Panc1 (cell line): ENCODE measurements around the gene PPIL6. TPM values are rescaled to one million over a fixed set of nuclear protein-coding genes. Genes with fewer than 3 reads are reported as not detected.

Experiments
- ATAC-seq: fragments of 200-7000 bp; cut with Tn5 transposase; 2 replicates; pipeline ENCODE4 v1.9.1; 2020; ENCODE audit warnings: mild to moderate bottlenecking, moderate library complexity
- BruUV-seq: library from RNA; stranded (reverse); fragments of 400-500 nt; replicated peaks from 2 replicates; lab custom pipeline; 2021; lab: Mats Ljungman, UMichigan
- CTCF ChIA-PET: fragments of 300-600 bp; sonication (Branson Sonifier 250); formaldehyde crosslinking; loops from one replicate; lab custom pipeline; 2022; ENCODE audit warnings: antibody characterized with exemption; lab: Charles Lee
- POLR2A ChIA-PET: fragments of 300-600 bp; sonication (Branson Sonifier 250); formaldehyde crosslinking; loops from one replicate; lab custom pipeline; 2022; ENCODE audit warnings: antibody characterized with exemption; lab: Charles Lee
- DNase-seq: peaks from one replicate; pipeline ENCODE4 v3.0.0-alpha.2; 2010; ENCODE audit warnings: low read depth, low spot score
- H3K27ac ChIP-seq: 2 replicates; pipeline ENCODE4 v1.5.1; 2011; ENCODE audit warnings: mild to moderate bottlenecking, low read length, inconsistent platforms
- H3K27me3 ChIP-seq: fragments of 200-500 bp; sonication (Bioruptor generic); 2 replicates; pipeline ENCODE4 v1.6.0; 2014; ENCODE audit warnings: low read length, inconsistent platforms; ENCODE audit not compliant: control insufficient read depth, insufficient read depth
- H3K36me3 ChIP-seq: fragments of 200-500 bp; sonication (Bioruptor generic); 2 replicates; pipeline ENCODE4 v1.5.1; 2014; ENCODE audit warnings: inconsistent platforms, mild to moderate bottlenecking, low read length, moderate library complexity; ENCODE audit not compliant: control insufficient read depth, insufficient read depth
- H3K4me1 ChIP-seq: 2 replicates; pipeline ENCODE4 v1.5.1; 2011; ENCODE audit warnings: inconsistent platforms, mild to moderate bottlenecking, low read length, moderate library complexity; ENCODE audit not compliant: control insufficient read depth, insufficient read depth
- H3K4me3 ChIP-seq, 2 experiments: 2 replicates each; pipeline ENCODE4 v1.5.1; 2011 to 2012; ENCODE audit warnings: low read depth in 2 of 2, low read length in 2 of 2, mild to moderate bottlenecking in 2 of 2, inconsistent platforms in 1 of 2, moderate library complexity in 1 of 2
- H3K9me3 ChIP-seq: fragments of 200-500 bp; sonication (Bioruptor generic); 2 replicates; pipeline ENCODE4 v1.5.1; 2014; ENCODE audit warnings: low read depth, mild to moderate bottlenecking, inconsistent platforms, low read length, moderate library complexity; ENCODE audit not compliant: control insufficient read depth, insufficient read depth
- POLR2AphosphoS5 ChIP-seq: IDR thresholded peaks from 2 replicates; pipeline ENCODE4 v1.6.1; 2012; ENCODE audit warnings: mild to moderate bottlenecking, low read depth, low read length, moderate library complexity
- SIN3A ChIP-seq: IDR thresholded peaks from 2 replicates; pipeline ENCODE4 v1.6.1; 2012; ENCODE audit warnings: low read depth, mild to moderate bottlenecking, low read length, moderate library complexity, borderline replicate concordance; ENCODE audit not compliant: insufficient read depth
- TCF7L2 ChIP-seq: IDR thresholded peaks from 2 replicates; pipeline ENCODE4 v1.6.1; 2011; ENCODE audit warnings: mild to moderate bottlenecking, low read depth, low read length, inconsistent platforms
- in situ Hi-C: cut with HindIII; loops from 2 replicates; pipeline ENCODE4 v1.10.0; 2016; ENCODE audit warnings: low sequenced_read_pairs, low pct_unique_long_range_greater_than_20kb
- intact Hi-C: fragments of 100-400 bp; cut with micrococcal nuclease; formaldehyde crosslinking; loops from one replicate; pipeline ENCODE4 v1.10.0; 2022; ENCODE audit not compliant: unreplicated experiment
- total RNA-seq: library from RNA; stranded (reverse); gene quantifications from one replicate; pipeline ENCODE4 v1.2.1, GENCODE V29; 2021; ENCODE audit not compliant: unreplicated experiment
- TF ChIP-seq, protein P1 (sequence below): fragments of 450-650 bp; IDR thresholded peaks from 2 replicates; pipeline ENCODE4 v1.5.1; 2017; ENCODE audit warnings: mild to moderate bottlenecking
- TF ChIP-seq, protein P2 (sequence below), 2 experiments: IDR thresholded peaks; 2 replicates each; pipeline ENCODE4 v1.6.1; 2011 to 2012; ENCODE audit warnings: low read depth in 2 of 2, control low read depth in 1 of 2, low read length in 1 of 2, mild to moderate bottlenecking in 1 of 2, moderate library complexity in 1 of 2; ENCODE audit not compliant: insufficient read depth in 1 of 2

Gene PPIL6
- total RNA-seq, 1 experiment from 2014 or later: 2.2 TPM

DNA sequence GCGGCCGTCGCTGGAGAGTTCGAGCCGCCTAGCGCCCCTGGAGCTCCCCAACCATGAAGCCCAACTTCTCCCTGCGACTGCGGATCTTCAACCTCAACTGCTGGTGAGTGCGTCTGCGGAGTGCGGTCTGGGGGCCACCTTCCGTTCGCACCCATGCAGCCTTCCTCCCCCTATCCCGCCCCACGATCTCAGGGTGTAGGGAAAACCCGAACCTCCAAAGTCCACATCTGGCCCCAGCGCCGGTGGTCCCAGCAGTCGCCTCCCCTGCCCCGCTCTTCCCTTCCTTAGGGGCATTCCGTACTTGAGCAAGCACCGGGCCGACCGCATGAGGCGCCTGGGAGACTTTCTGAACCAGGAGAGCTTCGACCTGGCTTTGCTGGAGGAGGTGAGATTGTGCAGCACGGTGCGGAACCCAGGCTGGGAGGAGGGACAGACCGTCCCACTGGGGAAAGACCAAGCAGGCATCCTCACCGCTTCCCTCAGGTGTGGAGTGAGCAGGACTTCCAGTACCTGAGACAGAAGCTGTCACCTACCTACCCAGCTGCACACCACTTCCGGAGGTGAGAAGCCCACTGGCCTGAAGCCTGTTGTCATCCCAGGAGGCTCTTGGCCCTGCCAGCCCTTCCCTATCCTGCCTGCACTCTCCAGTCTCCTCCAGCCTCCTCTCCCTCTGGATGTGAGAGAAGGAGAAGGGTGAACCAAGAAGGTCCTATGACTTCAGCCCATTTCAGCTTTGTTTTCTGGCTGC is 815 bp upstream of the PPIL6 start:
- DNase-seq: no peak
- H3K27ac ChIP-seq: peak overlapping the region; percentile 83
- ATAC-seq: peak; percentile 62
- H3K9me3 ChIP-seq: no peaks in the 10 kb centered on the region
- TF ChIP-seq, protein P1, sequence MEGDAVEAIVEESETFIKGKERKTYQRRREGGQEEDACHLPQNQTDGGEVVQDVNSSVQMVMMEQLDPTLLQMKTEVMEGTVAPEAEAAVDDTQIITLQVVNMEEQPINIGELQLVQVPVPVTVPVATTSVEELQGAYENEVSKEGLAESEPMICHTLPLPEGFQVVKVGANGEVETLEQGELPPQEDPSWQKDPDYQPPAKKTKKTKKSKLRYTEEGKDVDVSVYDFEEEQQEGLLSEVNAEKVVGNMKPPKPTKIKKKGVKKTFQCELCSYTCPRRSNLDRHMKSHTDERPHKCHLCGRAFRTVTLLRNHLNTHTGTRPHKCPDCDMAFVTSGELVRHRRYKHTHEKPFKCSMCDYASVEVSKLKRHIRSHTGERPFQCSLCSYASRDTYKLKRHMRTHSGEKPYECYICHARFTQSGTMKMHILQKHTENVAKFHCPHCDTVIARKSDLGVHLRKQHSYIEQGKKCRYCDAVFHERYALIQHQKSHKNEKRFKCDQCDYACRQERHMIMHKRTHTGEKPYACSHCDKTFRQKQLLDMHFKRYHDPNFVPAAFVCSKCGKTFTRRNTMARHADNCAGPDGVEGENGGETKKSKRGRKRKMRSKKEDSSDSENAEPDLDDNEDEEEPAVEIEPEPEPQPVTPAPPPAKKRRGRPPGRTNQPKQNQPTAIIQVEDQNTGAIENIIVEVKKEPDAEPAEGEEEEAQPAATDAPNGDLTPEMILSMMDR: no peak
- TF ChIP-seq, protein P2, sequence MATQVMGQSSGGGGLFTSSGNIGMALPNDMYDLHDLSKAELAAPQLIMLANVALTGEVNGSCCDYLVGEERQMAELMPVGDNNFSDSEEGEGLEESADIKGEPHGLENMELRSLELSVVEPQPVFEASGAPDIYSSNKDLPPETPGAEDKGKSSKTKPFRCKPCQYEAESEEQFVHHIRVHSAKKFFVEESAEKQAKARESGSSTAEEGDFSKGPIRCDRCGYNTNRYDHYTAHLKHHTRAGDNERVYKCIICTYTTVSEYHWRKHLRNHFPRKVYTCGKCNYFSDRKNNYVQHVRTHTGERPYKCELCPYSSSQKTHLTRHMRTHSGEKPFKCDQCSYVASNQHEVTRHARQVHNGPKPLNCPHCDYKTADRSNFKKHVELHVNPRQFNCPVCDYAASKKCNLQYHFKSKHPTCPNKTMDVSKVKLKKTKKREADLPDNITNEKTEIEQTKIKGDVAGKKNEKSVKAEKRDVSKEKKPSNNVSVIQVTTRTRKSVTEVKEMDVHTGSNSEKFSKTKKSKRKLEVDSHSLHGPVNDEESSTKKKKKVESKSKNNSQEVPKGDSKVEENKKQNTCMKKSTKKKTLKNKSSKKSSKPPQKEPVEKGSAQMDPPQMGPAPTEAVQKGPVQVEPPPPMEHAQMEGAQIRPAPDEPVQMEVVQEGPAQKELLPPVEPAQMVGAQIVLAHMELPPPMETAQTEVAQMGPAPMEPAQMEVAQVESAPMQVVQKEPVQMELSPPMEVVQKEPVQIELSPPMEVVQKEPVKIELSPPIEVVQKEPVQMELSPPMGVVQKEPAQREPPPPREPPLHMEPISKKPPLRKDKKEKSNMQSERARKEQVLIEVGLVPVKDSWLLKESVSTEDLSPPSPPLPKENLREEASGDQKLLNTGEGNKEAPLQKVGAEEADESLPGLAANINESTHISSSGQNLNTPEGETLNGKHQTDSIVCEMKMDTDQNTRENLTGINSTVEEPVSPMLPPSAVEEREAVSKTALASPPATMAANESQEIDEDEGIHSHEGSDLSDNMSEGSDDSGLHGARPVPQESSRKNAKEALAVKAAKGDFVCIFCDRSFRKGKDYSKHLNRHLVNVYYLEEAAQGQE (IDR thresholded peaks at IDR 0.05; ENCODE audit: insufficient read depth in 1 of 2, low read depth in 2 of 2, low read length in 1 of 2): no peak
- TF ChIP-seq POLR2AphosphoS5: no peak
- TF ChIP-seq TCF7L2: no peak; the same call in 1 of the 2 replicates
- no peak for TF ChIP-seq SIN3A
- peak overlapping the region; percentile 74 to 77 for H3K4me3 ChIP-seq
- in situ Hi-C loops (no loop called here), intact Hi-C loops (loop anchor here (5.0 kb wide), 1 partner anchor 59 kb away; the partner anchor contains the start of gene CD164)
- no TSS peak for BruUV-seq
- no peaks in the 10 kb centered on the region for H3K27me3 ChIP-seq
- POLR2A ChIA-PET: interaction anchor here (0.5 to 1.6 kb wide), 6 partner anchors 23 to 1183 kb away, joined by 3 read pairs; partner anchors contain the start of genes SESN1 and ZBTB24
- peaks cover 14% of the 10 kb centered on the region for H3K4me1 ChIP-seq
- H3K36me3 ChIP-seq: peaks cover 2% of the 10 kb centered on the region; the same call in 1 of the 2 replicates
- CTCF ChIA-PET: interaction anchor here (1.0 to 1.5 kb wide), 2 partner anchors 58 to 253 kb away, joined by 4 read pairs; no protein-coding TSS in a partner anchor

GRCh38 chr6:109436041-109436440 is 4.4 kb downstream of the PPIL6 start:
- no peaks in the 10 kb centered on the region for H3K36me3 ChIP-seq
- H3K27ac ChIP-seq: no peak overlapping the region
- no peaks in the 10 kb centered on the region for H3K9me3 ChIP-seq
- no peaks in the 10 kb centered on the region for H3K27me3 ChIP-seq
- CTCF ChIA-PET: no interaction called here
- no peak overlapping the region for H3K4me3 ChIP-seq
- in situ Hi-C loops (no loop called here), intact Hi-C loops (loop anchor here (10.0 kb wide), 1 partner anchor 251 kb away; no protein-coding TSS in a partner anchor)
- ATAC-seq: no peak
- peaks cover 6% of the 10 kb centered on the region; the same call in 1 of the 2 replicates for H3K4me1 ChIP-seq
- POLR2A ChIA-PET: no interaction called here
- no TSS peak for BruUV-seq
- no peak for DNase-seq
- TF ChIP-seq, protein P1: no peak
- TF ChIP-seq, protein P2 (IDR thresholded peaks at IDR 0.05; ENCODE audit: insufficient read depth in 1 of 2, low read depth in 2 of 2, low read length in 1 of 2): no peak
- TF ChIP-seq SIN3A (no peak), TCF7L2 (no peak), POLR2AphosphoS5 (no peak)
